Measurements from ENCODE around the gene HPCAL1. TPM values are rescaled to one million over a fixed set of nuclear protein-coding genes. Genes with fewer than 3 reads are reported as not detected.

HPCAL1 gene
- total RNA-seq, 1 experiment from 2014 or later, result 312 TPM

- POLR2A ChIA-PET (ENCODE audit: unreplicated experiment), result no interaction called here
These were observed 100.0 kb downstream of the HPCAL1 start for GRCh38 chr2:10402653-10403215.

GRCh38 chr2:10404324-10405143, 101.8 kb downstream of the HPCAL1 start:
- Histone ChIP-seq H3K36me3 (ENCODE audit: low read depth, low read length) (peaks cover 36% of the 10 kb centered on the region; the same call in 1 of the 2 replicates), H3K9me2 (replicated peaks; ENCODE audit: low read length) (no peaks in the 10 kb centered on the region), H3K9me3 (ENCODE audit: low read length) (no peaks in the 10 kb centered on the region), H3F3A (ENCODE audit: low read length, unreplicated experiment) (peaks cover 36% of the 10 kb centered on the region), H3K9ac (ENCODE audit: low read length) (peak overlapping the region; percentile 88), H3K27me3 (ENCODE audit: low read length) (no peaks in the 10 kb centered on the region), H3K4me3 (ENCODE audit: low read length) (no peak overlapping the region), H3K27ac (ENCODE audit: low read length) (peak overlapping the region; percentile 99), H3K79me2 (ENCODE audit: low read length) (peaks cover 72% of the 10 kb centered on the region), H4K20me1 (ENCODE audit: low read length) (no peaks in the 10 kb centered on the region), H2AFZ (ENCODE audit: low read length) (no peak overlapping the region), H3K4me1 (ENCODE audit: insufficient read depth, low read length) (peaks cover 91% of the 10 kb centered on the region), H3K4me2 (ENCODE audit: low read length) (peak overlapping the region; percentile 60)
- intact Hi-C loops (cut with micrococcal nuclease), result loop anchor here (1.0 to 5.0 kb wide), 5 partner anchors 14 to 144 kb away; no protein-coding TSS in a partner anchor
- CTCF ChIA-PET, result interaction anchor here (0.6 kb wide), 1 partner anchor 99 kb away, joined by 3 read pairs; no protein-coding TSS in a partner anchor
- ATAC-seq (no peak), DNase-seq (no peak)
- no TSS peak for BruUV-seq (replicated peaks)
- TF ChIP-seq EZH2phosphoT487 (IDR thresholded peaks at IDR 0.05; ENCODE audit: borderline replicate concordance, low read length), result no peak
- no peak for TF ChIP-seq CTCF (conservative IDR thresholded peaks at IDR 0.05; ENCODE audit: low read depth, low read length)
- TF ChIP-seq EZH2 (IDR thresholded peaks at IDR 0.05; ENCODE audit: low read length, unreplicated experiment), result no peak
- POLR2A ChIA-PET (ENCODE audit: unreplicated experiment), result no interaction called here

More at GRCh38 chr2:10402653-10403215, 100.0 kb downstream of the HPCAL1 start:
- Histone ChIP-seq H3K27ac (ENCODE audit: low read length) (peak overlapping the region; percentile 99), H3F3A (ENCODE audit: low read length, unreplicated experiment) (peaks cover 29% of the 10 kb centered on the region), H3K9me2 (replicated peaks; ENCODE audit: low read length) (no peaks in the 10 kb centered on the region), H3K9ac (ENCODE audit: low read length) (peak overlapping the region; percentile 48), H3K4me1 (ENCODE audit: insufficient read depth, low read length) (peaks cover 73% of the 10 kb centered on the region), H3K4me3 (ENCODE audit: low read length) (no peak overlapping the region), H3K79me2 (ENCODE audit: low read length) (peaks cover 66% of the 10 kb centered on the region), H3K4me2 (ENCODE audit: low read length) (peak overlapping the region; percentile 23), H2AFZ (ENCODE audit: low read length) (no peak overlapping the region), H3K27me3 (ENCODE audit: low read length) (no peaks in the 10 kb centered on the region), H3K9me3 (ENCODE audit: low read length) (no peaks in the 10 kb centered on the region), H4K20me1 (ENCODE audit: low read length) (no peaks in the 10 kb centered on the region), H3K36me3 (ENCODE audit: low read depth, low read length) (peaks cover 47% of the 10 kb centered on the region)
- ATAC-seq, result no peak; the same call in 1 of the 2 replicates
- CTCF ChIA-PET, result interaction anchor here (0.5 kb wide), 1 partner anchor 138 kb away, joined by 3 read pairs; no protein-coding TSS in a partner anchor
- TF ChIP-seq CTCF (conservative IDR thresholded peaks at IDR 0.05; ENCODE audit: low read depth, low read length) (no peak), EZH2phosphoT487 (IDR thresholded peaks at IDR 0.05; ENCODE audit: borderline replicate concordance, low read length) (no peak), EZH2 (IDR thresholded peaks at IDR 0.05; ENCODE audit: low read length, unreplicated experiment) (no peak)
- BruUV-seq (replicated peaks), result no TSS peak
- DNase-seq, result no peak
- intact Hi-C loops (cut with micrococcal nuclease), result no loop called here
